ENCODE data around the gene FBXO24. TPM values are rescaled to one million over a fixed set of nuclear protein-coding genes. Genes with fewer than 3 reads are reported as not detected.

The FBXO24 gene
- total and polyA plus RNA-seq, 2 experiments from 2014 or later: 1.1 to 1.6 TPM

GRCh38 chr7:100543586-100543985, 42.5 kb upstream of the FBXO24 start:
- peak overlapping the region; percentile 93 for H3K27ac ChIP-seq

GRCh38 chr7:100544386-100544785, 41.7 kb upstream of the FBXO24 start:
- peak overlapping the region; percentile 57 for H3K4me2 ChIP-seq
- no peaks in the 10 kb centered on the region for H3K36me3 ChIP-seq (replicated peaks; ENCODE audit: insufficient read depth, low read depth)
- 27% methylated on average over 5 of the region's 5 CpGs for WGBS (ENCODE audit: low lambda C conversion rate, missing lambda C conversion rate)
- TF ChIP-seq EZH2phosphoT487 (IDR thresholded peaks at IDR 0.05; ENCODE audit: low read depth, severe bottlenecking, unreplicated experiment) (no peak), CTCF (IDR thresholded peaks at IDR 0.05; ENCODE audit: poor library complexity) (no peak), EZH2 (IDR thresholded peaks at IDR 0.05; ENCODE audit: borderline replicate concordance) (no peak)
- peak overlapping the region; percentile 93 for H3K27ac ChIP-seq
- no peaks in the 10 kb centered on the region for H4K20me1 ChIP-seq (ENCODE audit: insufficient read depth, poor library complexity, severe bottlenecking)
- no peaks in the 10 kb centered on the region for H3K9me3 ChIP-seq (ENCODE audit: low read depth)
- no peaks in the 10 kb centered on the region for H3K9me2 ChIP-seq (replicated peaks; ENCODE audit: insufficient read depth)
- no peak overlapping the region for H2AFZ ChIP-seq
- H3K27me3 ChIP-seq: no peaks in the 10 kb centered on the region
- no peak for DNase-seq (ENCODE audit: low spot score)
- H3K79me2 ChIP-seq: peaks cover 62% of the 10 kb centered on the region
- no peak overlapping the region for H3K4me3 ChIP-seq
- H3K4me1 ChIP-seq (ENCODE audit: insufficient read depth): peaks cover 47% of the 10 kb centered on the region

More at GRCh38 chr7:100543586-100543985, 42.5 kb upstream of the FBXO24 start:
- Histone ChIP-seq H3K4me2 (peak overlapping the region; percentile 57), H3K9me3 (ENCODE audit: low read depth) (no peaks in the 10 kb centered on the region), H3K4me3 (no peak overlapping the region), H3K9me2 (replicated peaks; ENCODE audit: insufficient read depth) (no peaks in the 10 kb centered on the region), H3K79me2 (peaks cover 54% of the 10 kb centered on the region), H4K20me1 (ENCODE audit: insufficient read depth, poor library complexity, severe bottlenecking) (no peaks in the 10 kb centered on the region), H2AFZ (no peak overlapping the region), H3K4me1 (ENCODE audit: insufficient read depth) (peaks cover 47% of the 10 kb centered on the region), H3K36me3 (replicated peaks; ENCODE audit: insufficient read depth, low read depth) (no peaks in the 10 kb centered on the region), H3K27me3 (no peaks in the 10 kb centered on the region)
- 53% methylated on average over 1 of the region's 1 CpG for WGBS (ENCODE audit: low lambda C conversion rate, missing lambda C conversion rate)
- no peak for TF ChIP-seq EZH2phosphoT487 (IDR thresholded peaks at IDR 0.05; ENCODE audit: low read depth, severe bottlenecking, unreplicated experiment)
- no peak for TF ChIP-seq CTCF (IDR thresholded peaks at IDR 0.05; ENCODE audit: poor library complexity)
- TF ChIP-seq EZH2 (IDR thresholded peaks at IDR 0.05; ENCODE audit: borderline replicate concordance): no peak
- no peak for DNase-seq (ENCODE audit: low spot score)

- TF ChIP-seq EZH2 (IDR thresholded peaks at IDR 0.05; ENCODE audit: borderline replicate concordance): no peak
- no peak for TF ChIP-seq CTCF (IDR thresholded peaks at IDR 0.05; ENCODE audit: poor library complexity)
- no peak for TF ChIP-seq EZH2phosphoT487 (IDR thresholded peaks at IDR 0.05; ENCODE audit: low read depth, severe bottlenecking, unreplicated experiment)
- Histone ChIP-seq H2AFZ (no peak overlapping the region), H3K4me1 (ENCODE audit: insufficient read depth) (peaks cover 47% of the 10 kb centered on the region), H3K27me3 (no peaks in the 10 kb centered on the region), H4K20me1 (ENCODE audit: insufficient read depth, poor library complexity, severe bottlenecking) (no peaks in the 10 kb centered on the region), H3K4me3 (no peak overlapping the region), H3K36me3 (replicated peaks; ENCODE audit: insufficient read depth, low read depth) (no peaks in the 10 kb centered on the region), H3K27ac (peak overlapping the region; percentile 93), H3K4me2 (peak overlapping the region; percentile 57), H3K9me2 (replicated peaks; ENCODE audit: insufficient read depth) (no peaks in the 10 kb centered on the region), H3K9me3 (ENCODE audit: low read depth) (no peaks in the 10 kb centered on the region), H3K79me2 (peaks cover 67% of the 10 kb centered on the region)
- 17% methylated on average over 1 of the region's 1 CpG for WGBS (ENCODE audit: low lambda C conversion rate, missing lambda C conversion rate)
- DNase-seq (ENCODE audit: low spot score): no peak
Observed at GRCh38 chr7:100544967-100545359, 41.2 kb upstream of the FBXO24 start.

Data from hepatocyte (in vitro differentiated cells).